Iris pigment epithelial cell (primary cell): ENCODE data around the gene BEAN1.
A peak's percentile ranks its signal among the peaks of the same experiment; 100 is the strongest.

Experiments
- DNase-seq: peaks from one replicate; pipeline ENCODE4 v3.0.0-alpha.2; 2011; ENCODE audit warnings: low read depth

BEAN1 gene

GRCh38 chr16:66395806-66396555, 31.1 kb upstream of the BEAN1 start:
- DNase-seq: no peak

- DNase-seq: no peak
These were observed 29.2 kb upstream of the BEAN1 start for GRCh38 chr16:66397736-66398433.

GRCh38 chr16:66399031-66399430, 28.1 kb upstream of the BEAN1 start:
- DNase-seq: peak; percentile 12

- DNase-seq: no peak
These were observed 27.2 kb upstream of the BEAN1 start for GRCh38 chr16:66399930-66400329.

- DNase-seq: no peak
These were observed 26.4 kb upstream of the BEAN1 start for GRCh38 chr16:66400503-66401380.

GRCh38 chr16:66401610-66402009, 25.5 kb upstream of the BEAN1 start:
- DNase-seq: no peak

GRCh38 chr16:66402166-66402565, 24.9 kb upstream of the BEAN1 start:
- no peak for DNase-seq

GRCh38 chr16:66402591-66403230, 24.4 kb upstream of the BEAN1 start:
- no peak for DNase-seq

- DNase-seq: no peak
These were observed 23.5 kb upstream of the BEAN1 start for GRCh38 chr16:66403531-66404145.

- no peak for DNase-seq
These were observed 21.9 kb upstream of the BEAN1 start for GRCh38 chr16:66405057-66405783.

- peak; percentile 58 for DNase-seq
These were observed 20.4 kb upstream of the BEAN1 start for GRCh38 chr16:66406534-66407221.

GRCh38 chr16:66408163-66409048, 18.7 kb upstream of the BEAN1 start:
- peak; percentile 91 for DNase-seq

- DNase-seq: peak; percentile 81
These were observed 17.9 kb upstream of the BEAN1 start for GRCh38 chr16:66409156-66409555.

GRCh38 chr16:66412182-66412581, 14.9 kb upstream of the BEAN1 start:
- DNase-seq: no peak

- DNase-seq: peak; percentile 34
These were observed 12.2 kb upstream of the BEAN1 start for GRCh38 chr16:66414891-66415290.

- no peak for DNase-seq
These were observed 11.0 kb upstream of the BEAN1 start for GRCh38 chr16:66416136-66416535.

GRCh38 chr16:66416939-66417700, 10.0 kb upstream of the BEAN1 start:
- peak; percentile 19 for DNase-seq

- DNase-seq: no peak
These were observed 8.7 kb upstream of the BEAN1 start for GRCh38 chr16:66418165-66418962.
